PFSK-1 (cell line): Measurements from ENCODE around the gene PCCA.

Source experiments
- FOXP2 ChIP-seq: optimal IDR thresholded peaks from 2 replicates; pipeline ENCODE3; 2011; ENCODE audit warnings: borderline replicate concordance, control low read depth, inconsistent platforms; ENCODE audit not compliant: insufficient read depth; ENCODE audit errors: extremely low read length, extremely low read depth
- POLR2AphosphoS5 ChIP-seq: IDR thresholded peaks from 2 replicates; pipeline ENCODE4 v1.6.1; 2012; ENCODE audit warnings: low read depth, mild to moderate bottlenecking, control low read depth, low read length, moderate library complexity
- SIN3A ChIP-seq: IDR thresholded peaks from 2 replicates; pipeline ENCODE4 v1.6.1; 2012; ENCODE audit warnings: mild to moderate bottlenecking, low read length, moderate library complexity, borderline replicate concordance; ENCODE audit not compliant: insufficient read depth
- TAF1 ChIP-seq: IDR thresholded peaks from 2 replicates; pipeline ENCODE4 v1.6.1; 2012; ENCODE audit warnings: low read length, control low read depth, borderline replicate concordance; ENCODE audit not compliant: insufficient read depth
- TF ChIP-seq, protein P1 (sequence below), 2 experiments: IDR thresholded peaks; 2 replicates each; pipeline versions ENCODE4 v1.6.1 to v1.8.0; 2011 to 2012; ENCODE audit warnings: low read depth in 2 of 2, low read length in 2 of 2, control low read depth in 1 of 2, inconsistent platforms in 1 of 2, mild to moderate bottlenecking in 1 of 2, moderate library complexity in 1 of 2; ENCODE audit not compliant: insufficient read depth in 1 of 2

PCCA gene

GRCh38 chr13:100304229-100304628 lies 215.3 kb downstream of the PCCA start:
- TF ChIP-seq FOXP2 (no peak), TAF1 (no peak), POLR2AphosphoS5 (no peak), SIN3A (no peak)
- TF ChIP-seq, protein P1, sequence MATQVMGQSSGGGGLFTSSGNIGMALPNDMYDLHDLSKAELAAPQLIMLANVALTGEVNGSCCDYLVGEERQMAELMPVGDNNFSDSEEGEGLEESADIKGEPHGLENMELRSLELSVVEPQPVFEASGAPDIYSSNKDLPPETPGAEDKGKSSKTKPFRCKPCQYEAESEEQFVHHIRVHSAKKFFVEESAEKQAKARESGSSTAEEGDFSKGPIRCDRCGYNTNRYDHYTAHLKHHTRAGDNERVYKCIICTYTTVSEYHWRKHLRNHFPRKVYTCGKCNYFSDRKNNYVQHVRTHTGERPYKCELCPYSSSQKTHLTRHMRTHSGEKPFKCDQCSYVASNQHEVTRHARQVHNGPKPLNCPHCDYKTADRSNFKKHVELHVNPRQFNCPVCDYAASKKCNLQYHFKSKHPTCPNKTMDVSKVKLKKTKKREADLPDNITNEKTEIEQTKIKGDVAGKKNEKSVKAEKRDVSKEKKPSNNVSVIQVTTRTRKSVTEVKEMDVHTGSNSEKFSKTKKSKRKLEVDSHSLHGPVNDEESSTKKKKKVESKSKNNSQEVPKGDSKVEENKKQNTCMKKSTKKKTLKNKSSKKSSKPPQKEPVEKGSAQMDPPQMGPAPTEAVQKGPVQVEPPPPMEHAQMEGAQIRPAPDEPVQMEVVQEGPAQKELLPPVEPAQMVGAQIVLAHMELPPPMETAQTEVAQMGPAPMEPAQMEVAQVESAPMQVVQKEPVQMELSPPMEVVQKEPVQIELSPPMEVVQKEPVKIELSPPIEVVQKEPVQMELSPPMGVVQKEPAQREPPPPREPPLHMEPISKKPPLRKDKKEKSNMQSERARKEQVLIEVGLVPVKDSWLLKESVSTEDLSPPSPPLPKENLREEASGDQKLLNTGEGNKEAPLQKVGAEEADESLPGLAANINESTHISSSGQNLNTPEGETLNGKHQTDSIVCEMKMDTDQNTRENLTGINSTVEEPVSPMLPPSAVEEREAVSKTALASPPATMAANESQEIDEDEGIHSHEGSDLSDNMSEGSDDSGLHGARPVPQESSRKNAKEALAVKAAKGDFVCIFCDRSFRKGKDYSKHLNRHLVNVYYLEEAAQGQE (IDR thresholded peaks at IDR 0.05; ENCODE audit: insufficient read depth in 1 of 2, low read depth in 2 of 2, low read length in 2 of 2), result no peak

- TF ChIP-seq, protein P1 (IDR thresholded peaks at IDR 0.05; ENCODE audit: insufficient read depth in 1 of 2, low read depth in 2 of 2, low read length in 2 of 2), result no peak
Observed at GRCh38 chr13:100305398-100305797, 216.5 kb downstream of the PCCA start.

DNA sequence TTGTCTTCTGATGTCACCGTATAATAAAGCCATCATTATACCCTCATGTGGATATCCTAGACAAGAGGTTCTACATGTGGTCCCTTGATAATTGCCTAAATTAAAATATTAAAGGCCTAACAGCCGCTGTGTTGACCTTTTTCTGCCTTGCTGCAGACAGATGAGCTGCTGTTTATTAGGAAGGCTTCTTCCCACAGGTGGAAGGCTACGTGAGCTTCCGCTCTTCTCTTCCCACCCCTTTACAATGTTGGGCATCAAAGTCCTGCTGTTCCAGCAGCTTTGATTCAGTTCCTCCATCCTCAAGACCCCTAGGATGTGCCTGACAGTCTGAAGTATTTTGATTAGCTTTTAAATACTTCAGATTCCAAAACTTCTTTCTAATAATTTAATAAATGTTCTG lies 217.1 kb downstream of the PCCA start:
- TF ChIP-seq, protein P1 (IDR thresholded peaks at IDR 0.05; ENCODE audit: insufficient read depth in 1 of 2, low read depth in 2 of 2, low read length in 2 of 2), result no peak
- TF ChIP-seq FOXP2, result no peak
- TF ChIP-seq TAF1, result no peak
- no peak for TF ChIP-seq SIN3A
- no peak for TF ChIP-seq POLR2AphosphoS5

- TF ChIP-seq POLR2AphosphoS5 (no peak), FOXP2 (no peak), TAF1 (no peak), SIN3A (no peak)
- TF ChIP-seq, protein P1 (IDR thresholded peaks at IDR 0.05; ENCODE audit: insufficient read depth in 1 of 2, low read depth in 2 of 2, low read length in 2 of 2), result no peak
Observed at GRCh38 chr13:100306434-100306999, 217.6 kb downstream of the PCCA start.

DNA sequence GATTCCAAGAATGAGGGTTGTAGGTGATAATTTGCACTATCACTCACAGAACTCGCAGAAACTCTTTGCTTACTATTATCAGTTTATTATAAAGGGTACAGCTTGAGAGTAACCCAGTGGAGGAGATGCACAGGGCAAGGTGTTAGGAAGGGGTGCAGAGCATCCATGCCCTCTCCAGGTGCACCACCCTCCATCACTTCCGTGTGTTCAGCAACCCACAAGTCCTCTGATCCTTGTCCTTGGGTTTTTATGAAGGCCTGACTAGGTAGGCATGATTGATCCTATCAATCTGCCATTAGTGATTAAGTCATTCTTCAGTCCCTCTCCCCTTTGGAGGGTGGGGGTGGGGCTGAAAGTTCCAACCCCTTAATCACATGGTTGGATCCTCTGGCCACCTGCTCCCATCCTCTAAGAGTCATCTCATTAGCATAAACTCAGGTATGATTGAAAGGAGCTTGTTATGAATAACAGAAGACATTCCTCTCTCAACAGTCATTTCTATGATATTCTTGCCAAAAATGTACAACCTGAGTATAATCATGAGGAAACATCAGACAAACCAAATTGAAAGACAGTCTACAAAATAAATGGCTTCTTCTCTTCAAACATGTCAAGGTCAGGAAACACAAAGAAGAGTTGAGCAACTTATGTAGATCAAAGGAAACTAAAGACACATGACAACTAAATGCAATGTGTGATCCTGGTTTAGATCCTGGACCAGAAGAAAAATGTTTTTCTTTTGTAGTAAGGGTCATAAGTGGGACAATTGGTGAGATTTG lies 225.4 kb downstream of the PCCA start:
- no peak for TF ChIP-seq SIN3A
- TF ChIP-seq, protein P1 (IDR thresholded peaks at IDR 0.05; ENCODE audit: insufficient read depth in 1 of 2, low read depth in 2 of 2, low read length in 2 of 2), result no peak
- TF ChIP-seq POLR2AphosphoS5, result no peak
- TF ChIP-seq FOXP2, result no peak
- TF ChIP-seq TAF1, result no peak
